ENCODE data around the gene ATP5F1D.

DNA sequence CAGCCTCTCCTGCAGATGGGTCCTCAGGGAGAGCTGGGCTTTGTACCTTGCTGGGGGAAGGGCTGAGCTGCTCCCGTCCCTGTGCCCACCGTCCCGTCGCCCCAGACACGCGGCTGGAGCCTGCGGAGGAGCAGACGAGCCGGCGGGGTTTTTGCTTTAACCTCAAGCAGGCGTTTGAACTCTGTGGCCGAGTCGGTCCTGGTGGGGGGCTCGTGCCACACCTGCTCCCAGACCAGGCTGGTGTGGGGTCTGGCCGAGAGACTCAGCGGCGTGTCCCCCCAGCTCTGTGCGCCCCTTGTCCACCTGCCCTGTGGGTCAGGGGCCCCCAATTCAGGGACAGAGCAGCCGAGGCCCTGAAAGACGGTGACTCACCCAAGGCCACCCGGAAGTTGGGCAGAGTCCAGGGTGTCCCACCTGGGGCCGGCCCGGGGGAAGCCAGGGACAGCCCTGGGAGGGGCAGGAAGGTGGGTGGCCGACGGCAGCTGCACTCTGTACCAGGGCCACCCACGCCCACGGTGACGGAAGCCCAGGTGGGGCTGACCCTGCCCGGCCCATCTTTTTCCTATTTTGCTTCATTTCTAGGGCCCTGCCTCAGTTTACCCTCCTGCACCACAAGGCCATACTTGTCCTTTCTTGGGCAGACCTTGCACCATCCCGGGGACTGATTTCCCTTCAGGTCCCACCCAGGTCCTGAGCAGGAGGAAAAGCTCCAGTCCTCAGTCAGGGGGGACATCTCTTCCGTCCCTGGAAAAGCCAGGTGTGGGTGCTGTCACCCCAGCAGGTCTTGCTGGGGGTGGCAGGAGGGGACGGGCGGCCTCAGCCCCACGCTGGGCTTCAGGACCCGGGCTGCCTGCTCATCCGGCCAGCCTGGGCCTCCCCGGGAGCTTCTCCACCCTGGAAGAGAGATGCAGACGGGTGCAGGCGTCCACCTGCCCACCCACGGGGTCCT, 49.4 kb downstream of the ATP5F1D start:
- no peak for TF ChIP-seq POLR2A (IDR thresholded peaks at IDR 0.05)
- TF ChIP-seq, protein P1, sequence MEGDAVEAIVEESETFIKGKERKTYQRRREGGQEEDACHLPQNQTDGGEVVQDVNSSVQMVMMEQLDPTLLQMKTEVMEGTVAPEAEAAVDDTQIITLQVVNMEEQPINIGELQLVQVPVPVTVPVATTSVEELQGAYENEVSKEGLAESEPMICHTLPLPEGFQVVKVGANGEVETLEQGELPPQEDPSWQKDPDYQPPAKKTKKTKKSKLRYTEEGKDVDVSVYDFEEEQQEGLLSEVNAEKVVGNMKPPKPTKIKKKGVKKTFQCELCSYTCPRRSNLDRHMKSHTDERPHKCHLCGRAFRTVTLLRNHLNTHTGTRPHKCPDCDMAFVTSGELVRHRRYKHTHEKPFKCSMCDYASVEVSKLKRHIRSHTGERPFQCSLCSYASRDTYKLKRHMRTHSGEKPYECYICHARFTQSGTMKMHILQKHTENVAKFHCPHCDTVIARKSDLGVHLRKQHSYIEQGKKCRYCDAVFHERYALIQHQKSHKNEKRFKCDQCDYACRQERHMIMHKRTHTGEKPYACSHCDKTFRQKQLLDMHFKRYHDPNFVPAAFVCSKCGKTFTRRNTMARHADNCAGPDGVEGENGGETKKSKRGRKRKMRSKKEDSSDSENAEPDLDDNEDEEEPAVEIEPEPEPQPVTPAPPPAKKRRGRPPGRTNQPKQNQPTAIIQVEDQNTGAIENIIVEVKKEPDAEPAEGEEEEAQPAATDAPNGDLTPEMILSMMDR (IDR thresholded peaks at IDR 0.05): no peak
- TF ChIP-seq EP300 (IDR thresholded peaks at IDR 0.05): no peak

Measured in suprapubic skin (tissue), 3 donors.